GM12878 (cell line): ENCODE results near the gene MYL6B.

Experiments
- BMI1 ChIP-seq: fragments of 450-650 bp; IDR thresholded peaks from 2 replicates; pipeline ENCODE4 v1.6.1; 2016; ENCODE audit warnings: mild to moderate bottlenecking, moderate library complexity, borderline replicate concordance
- MYB ChIP-seq: fragments of 150-350 bp; IDR thresholded peaks from 2 replicates; pipeline ENCODE4 v1.6.1; 2014; ENCODE audit warnings: mild to moderate bottlenecking, low read depth, low read length, borderline replicate concordance
- TBL1XR1 ChIP-seq: IDR thresholded peaks from 2 replicates; pipeline ENCODE4 v1.6.1; 2012; ENCODE audit warnings: low read depth, low read length, improper control_type of control experiment

- TF ChIP-seq TBL1XR1 (no peak), MYB (no peak), BMI1 (no peak)
Measured at GRCh38 chr12:56178347-56178746, 26.0 kb downstream of the MYL6B start.
